Astrocyte (in vitro differentiated cells and primary cell): Measurements from ENCODE around the gene EMP1. TPM values are rescaled to one million over a fixed set of nuclear protein-coding genes. Genes with fewer than 3 reads are reported as not detected.

Experiments
- DNase-seq: peaks from one replicate; pipeline ENCODE4 v3.0.0-alpha.2; 2010; ENCODE audit warnings: low read depth
- FAIRE-seq: peaks from 2 replicates; lab custom pipeline; 2011; peaks lifted over from hg19 to GRCh38; lab: Jason Lieb, UNC
- H2AFZ ChIP-seq: 2 replicates; pipeline ENCODE4 v1.6.0; 2012; ENCODE audit warnings: low read depth, low read length, inconsistent platforms
- H3K27ac ChIP-seq: 2 replicates; pipeline ENCODE4 v1.5.1; 2011; ENCODE audit warnings: low read depth, low read length, inconsistent platforms
- H3K27me3 ChIP-seq: 2 replicates; pipeline ENCODE4 v1.6.0; 2011; ENCODE audit warnings: low read length, inconsistent platforms; ENCODE audit not compliant: insufficient read depth
- H3K36me3 ChIP-seq: 2 replicates; pipeline ENCODE4 v1.5.1; 2011; ENCODE audit warnings: low read length, inconsistent platforms; ENCODE audit not compliant: insufficient read depth
- H3K4me1 ChIP-seq: 2 replicates; pipeline ENCODE4 v1.5.1; 2011; ENCODE audit warnings: low read length, inconsistent platforms; ENCODE audit not compliant: insufficient read depth
- H3K4me2 ChIP-seq: 2 replicates; pipeline ENCODE4 v1.6.0; 2012; ENCODE audit warnings: low read length, inconsistent platforms
- H3K4me3 ChIP-seq: 2 replicates; pipeline ENCODE4 v1.5.1; 2011; ENCODE audit warnings: low read depth, mild to moderate bottlenecking, low read length, inconsistent platforms; ENCODE audit not compliant: insufficient read depth
- H3K79me2 ChIP-seq: 2 replicates; pipeline ENCODE4 v1.6.0; 2012; ENCODE audit warnings: mild to moderate bottlenecking, low read length, inconsistent platforms; ENCODE audit not compliant: insufficient read depth
- H3K9ac ChIP-seq: 2 replicates; pipeline ENCODE4 v1.6.0; 2012; ENCODE audit warnings: mild to moderate bottlenecking, low read length, inconsistent platforms
- H3K9me3 ChIP-seq: 2 replicates; pipeline ENCODE4 v1.5.1; 2012; ENCODE audit warnings: low read depth, mild to moderate bottlenecking, low read length, inconsistent platforms; ENCODE audit not compliant: insufficient read depth
- H4K20me1 ChIP-seq: 2 replicates; pipeline ENCODE4 v1.6.0; 2012; ENCODE audit warnings: low read length, inconsistent platforms; ENCODE audit not compliant: insufficient read depth
- H3K27ac Mint-ChIP-seq: one replicate; pipeline ENCODE4 v1.8.0; 2021; ENCODE audit warnings: mild to moderate bottlenecking, mixed read lengths; ENCODE audit not compliant: unreplicated experiment
- H3K27me3 Mint-ChIP-seq: one replicate; pipeline ENCODE4 v1.8.0; 2021; ENCODE audit warnings: low read depth, mixed read lengths; ENCODE audit not compliant: unreplicated experiment
- H3K36me3 Mint-ChIP-seq: one replicate; pipeline ENCODE4 v1.8.0; 2021; ENCODE audit warnings: low read depth, mixed read lengths; ENCODE audit not compliant: unreplicated experiment
- H3K4me1 Mint-ChIP-seq: one replicate; pipeline ENCODE4 v1.8.0; 2021; ENCODE audit warnings: low read depth, mixed read lengths; ENCODE audit not compliant: unreplicated experiment
- H3K4me3 Mint-ChIP-seq: one replicate; pipeline ENCODE4 v1.8.0; 2021; ENCODE audit warnings: mild to moderate bottlenecking, moderate library complexity, mixed read lengths; ENCODE audit not compliant: unreplicated experiment
- H3K9me3 Mint-ChIP-seq: one replicate; pipeline ENCODE4 v1.8.0; 2021; ENCODE audit warnings: mild to moderate bottlenecking, mixed read lengths; ENCODE audit not compliant: unreplicated experiment
- EZH2 ChIP-seq: IDR thresholded peaks from 2 replicates; pipeline ENCODE4 v1.6.1; 2012; ENCODE audit warnings: mild to moderate bottlenecking, low read length, inconsistent platforms; ENCODE audit not compliant: insufficient read depth
- total RNA-seq: library from RNA; stranded (reverse); gene quantifications from 2 replicates; pipeline ENCODE4 v1.2.1, GENCODE V29; 2021
- TF ChIP-seq, protein P1 (sequence below): IDR thresholded peaks from 2 replicates; pipeline ENCODE4 v1.5.1; 2011; ENCODE audit warnings: low read depth, mild to moderate bottlenecking, inconsistent platforms, low read length, moderate library complexity; ENCODE audit not compliant: insufficient read depth

EMP1 gene
- total RNA-seq, 1 donor from 2014 or later: 71.7 TPM

DNA sequence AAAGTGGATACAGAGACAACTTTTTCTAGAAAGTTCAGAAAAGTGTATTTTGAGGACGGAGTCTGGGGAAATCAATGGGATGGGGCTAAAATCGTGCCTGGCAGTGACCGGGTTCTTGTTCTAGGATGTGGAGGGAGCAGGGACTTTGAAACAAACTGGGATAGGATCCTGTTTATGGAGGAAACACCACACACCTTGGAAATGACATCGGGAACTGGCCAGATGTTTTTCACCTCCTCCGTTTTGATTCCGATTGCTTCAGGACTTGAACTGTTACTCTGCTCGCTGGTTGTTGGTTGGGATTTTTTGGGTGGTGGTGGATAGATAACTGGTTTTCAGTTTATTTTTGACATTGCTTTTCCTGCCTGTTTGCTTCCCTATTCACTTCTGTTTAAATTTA is 506 bp downstream of the EMP1 start:
- no peaks in the 10 kb centered on the region for H3K36me3 ChIP-seq
- H4K20me1 ChIP-seq: peaks cover 11% of the 10 kb centered on the region
- Mint-ChIP-seq H3K9me3 (no peaks in the 10 kb centered on the region), H3K27me3 (no peaks in the 10 kb centered on the region), H3K4me3 (peak overlapping the region; percentile 84), H3K27ac (peak overlapping the region; percentile 91), H3K36me3 (peaks cover 2% of the 10 kb centered on the region), H3K4me1 (peaks cover 54% of the 10 kb centered on the region)
- TF ChIP-seq, protein P1, sequence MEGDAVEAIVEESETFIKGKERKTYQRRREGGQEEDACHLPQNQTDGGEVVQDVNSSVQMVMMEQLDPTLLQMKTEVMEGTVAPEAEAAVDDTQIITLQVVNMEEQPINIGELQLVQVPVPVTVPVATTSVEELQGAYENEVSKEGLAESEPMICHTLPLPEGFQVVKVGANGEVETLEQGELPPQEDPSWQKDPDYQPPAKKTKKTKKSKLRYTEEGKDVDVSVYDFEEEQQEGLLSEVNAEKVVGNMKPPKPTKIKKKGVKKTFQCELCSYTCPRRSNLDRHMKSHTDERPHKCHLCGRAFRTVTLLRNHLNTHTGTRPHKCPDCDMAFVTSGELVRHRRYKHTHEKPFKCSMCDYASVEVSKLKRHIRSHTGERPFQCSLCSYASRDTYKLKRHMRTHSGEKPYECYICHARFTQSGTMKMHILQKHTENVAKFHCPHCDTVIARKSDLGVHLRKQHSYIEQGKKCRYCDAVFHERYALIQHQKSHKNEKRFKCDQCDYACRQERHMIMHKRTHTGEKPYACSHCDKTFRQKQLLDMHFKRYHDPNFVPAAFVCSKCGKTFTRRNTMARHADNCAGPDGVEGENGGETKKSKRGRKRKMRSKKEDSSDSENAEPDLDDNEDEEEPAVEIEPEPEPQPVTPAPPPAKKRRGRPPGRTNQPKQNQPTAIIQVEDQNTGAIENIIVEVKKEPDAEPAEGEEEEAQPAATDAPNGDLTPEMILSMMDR: no peak
- no peak for TF ChIP-seq EZH2
- peak overlapping the region; percentile 99 for H3K9ac ChIP-seq
- H2AFZ ChIP-seq: no peak overlapping the region
- H3K9me3 ChIP-seq: no peaks in the 10 kb centered on the region
- FAIRE-seq (no peak), DNase-seq (no peak)
- peak overlapping the region; percentile 92 for H3K4me2 ChIP-seq
- peak overlapping the region; percentile 97 for H3K27ac ChIP-seq
- H3K4me3 ChIP-seq: peak overlapping the region; percentile 96
- H3K4me1 ChIP-seq: peaks cover 46% of the 10 kb centered on the region
- peaks cover 54% of the 10 kb centered on the region for H3K79me2 ChIP-seq
- H3K27me3 ChIP-seq: no peaks in the 10 kb centered on the region

DNA sequence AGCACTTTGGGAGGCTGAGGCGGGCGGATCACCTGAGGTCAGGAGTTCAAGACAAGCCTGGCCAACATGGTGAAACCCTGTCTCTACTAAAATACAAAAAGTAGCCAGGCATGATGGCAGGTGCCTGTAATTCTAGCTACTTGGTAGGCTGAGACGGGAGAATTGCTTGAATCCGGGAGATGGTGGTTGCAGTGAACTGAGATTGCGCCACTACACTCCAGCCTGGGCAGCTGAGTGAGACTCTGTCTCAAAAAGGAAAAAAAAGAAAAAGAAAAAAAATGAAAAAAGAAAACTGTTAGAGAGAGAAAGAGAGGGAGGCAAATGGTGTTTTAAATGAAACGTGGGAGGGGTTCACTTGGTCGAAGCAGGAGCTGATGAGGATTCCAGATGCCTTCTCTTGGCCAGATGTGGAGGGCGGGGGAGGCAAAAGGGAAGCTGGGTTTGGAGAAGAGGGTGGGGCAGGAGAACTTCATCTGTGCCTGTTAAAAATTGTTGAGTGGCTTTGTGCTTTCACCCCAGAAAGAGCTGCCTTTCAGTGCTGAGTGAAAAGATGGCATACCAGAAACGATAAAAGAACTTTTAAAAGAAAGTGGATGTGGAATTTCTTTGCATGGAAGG is 1.1 kb downstream of the EMP1 start:
- Histone ChIP-seq H2AFZ (no peak overlapping the region), H3K9me3 (no peaks in the 10 kb centered on the region), H3K4me1 (peaks cover 49% of the 10 kb centered on the region), H4K20me1 (peaks cover 11% of the 10 kb centered on the region), H3K27me3 (no peaks in the 10 kb centered on the region), H3K4me3 (peak overlapping the region; percentile 96), H3K9ac (peak overlapping the region; percentile 99), H3K36me3 (no peaks in the 10 kb centered on the region), H3K79me2 (peaks cover 60% of the 10 kb centered on the region), H3K27ac (peak overlapping the region; percentile 97), H3K4me2 (peak overlapping the region; percentile 92)
- Mint-ChIP-seq H3K4me1 (peaks cover 54% of the 10 kb centered on the region), H3K27ac (peak overlapping the region; percentile 91), H3K36me3 (peaks cover 2% of the 10 kb centered on the region), H3K9me3 (no peaks in the 10 kb centered on the region), H3K27me3 (no peaks in the 10 kb centered on the region), H3K4me3 (peak overlapping the region; percentile 84)
- TF ChIP-seq, protein P1: no peak
- TF ChIP-seq EZH2: no peak
- no peak for DNase-seq
- no peak for FAIRE-seq

DNA sequence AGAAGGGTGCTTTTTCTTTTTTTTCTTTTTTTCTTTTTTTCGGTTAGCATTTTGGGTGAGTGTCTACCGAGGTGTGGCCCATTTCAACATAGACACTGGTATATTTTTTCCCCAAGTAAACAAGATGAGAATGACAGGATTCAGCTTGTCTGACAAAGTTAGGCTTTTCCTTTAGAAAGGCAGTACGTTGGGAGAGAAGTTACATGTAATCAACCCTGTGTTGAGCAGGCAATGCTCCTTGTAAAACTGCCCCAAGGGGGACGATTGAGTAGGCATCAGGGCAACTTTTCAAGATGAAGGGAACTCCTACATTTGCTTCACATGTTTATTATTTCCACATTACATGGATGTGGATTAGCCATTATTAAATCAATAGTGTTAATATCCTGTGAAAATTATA is 1.7 kb downstream of the EMP1 start:
- peak overlapping the region; percentile 97 for H3K27ac ChIP-seq

More for the DNA sequence above, 1.7 kb downstream of the EMP1 start:
- Histone ChIP-seq H3K79me2 (peaks cover 66% of the 10 kb centered on the region), H3K36me3 (no peaks in the 10 kb centered on the region), H3K9me3 (no peaks in the 10 kb centered on the region), H4K20me1 (peaks cover 11% of the 10 kb centered on the region), H2AFZ (no peak overlapping the region), H3K4me3 (peak overlapping the region; percentile 96), H3K27me3 (no peaks in the 10 kb centered on the region), H3K4me2 (peak overlapping the region; percentile 92), H3K9ac (peak overlapping the region; percentile 99), H3K4me1 (peaks cover 50% of the 10 kb centered on the region)
- Mint-ChIP-seq H3K4me3 (peak overlapping the region; percentile 84), H3K9me3 (no peaks in the 10 kb centered on the region), H3K27me3 (no peaks in the 10 kb centered on the region), H3K36me3 (peaks cover 2% of the 10 kb centered on the region), H3K27ac (no peak overlapping the region), H3K4me1 (peaks cover 54% of the 10 kb centered on the region)
- FAIRE-seq: peak; percentile 80
- TF ChIP-seq, protein P1: no peak
- no peak for TF ChIP-seq EZH2
- DNase-seq: no peak
